SH-SY5Y (cell line): ENCODE measurements around the gene EEA1.

Experiments
- GATA2 ChIP-seq: IDR thresholded peaks from 2 replicates; pipeline ENCODE4 v1.6.1; 2011; ENCODE audit warnings: mild to moderate bottlenecking, low read depth, low read length
- GATA3 ChIP-seq: IDR thresholded peaks from 2 replicates; pipeline ENCODE4 v1.6.1; 2011; ENCODE audit warnings: low read depth, mild to moderate bottlenecking, low read length, moderate library complexity

The EEA1 gene

DNA sequence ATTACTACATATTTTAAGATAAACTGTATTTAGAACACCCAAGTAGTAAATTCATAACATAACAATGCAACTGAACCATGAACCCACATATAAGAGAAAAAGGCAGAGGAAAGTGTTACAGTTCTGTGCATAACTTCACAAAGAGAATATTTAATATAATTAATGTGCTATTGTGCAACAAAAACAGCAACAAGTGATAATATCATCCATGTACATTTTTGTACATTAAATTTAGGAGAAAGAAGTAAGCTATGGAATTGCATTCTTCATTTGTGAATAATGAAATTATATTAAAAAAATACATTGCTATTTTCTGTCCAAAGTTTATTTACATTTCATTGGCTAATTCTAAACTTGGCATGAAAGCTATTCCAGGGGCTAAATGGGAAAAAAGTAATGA lies 153.7 kb downstream of the EEA1 start:
- TF ChIP-seq GATA3 = no peak
- no peak for TF ChIP-seq GATA2

DNA sequence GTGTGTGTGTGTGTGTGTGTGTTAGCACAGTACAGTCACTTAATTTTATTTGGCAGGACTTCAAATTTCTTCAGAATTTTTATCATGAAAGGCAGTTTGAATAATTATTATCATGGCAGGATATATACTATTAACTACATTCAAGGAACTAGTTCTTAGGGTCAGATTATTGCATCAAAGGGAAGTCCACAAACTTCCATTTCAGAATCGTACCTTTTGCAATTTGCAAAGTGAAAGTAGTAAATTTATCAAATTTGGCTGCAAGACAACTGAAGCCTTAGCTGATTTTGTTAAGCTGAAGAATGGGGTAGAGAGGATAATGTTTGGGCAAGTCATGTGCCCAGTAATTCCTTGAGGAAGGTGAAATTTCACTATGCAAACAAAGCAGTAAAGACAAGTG lies 158.1 kb downstream of the EEA1 start:
- TF ChIP-seq GATA2 (no peak), GATA3 (no peak)

DNA sequence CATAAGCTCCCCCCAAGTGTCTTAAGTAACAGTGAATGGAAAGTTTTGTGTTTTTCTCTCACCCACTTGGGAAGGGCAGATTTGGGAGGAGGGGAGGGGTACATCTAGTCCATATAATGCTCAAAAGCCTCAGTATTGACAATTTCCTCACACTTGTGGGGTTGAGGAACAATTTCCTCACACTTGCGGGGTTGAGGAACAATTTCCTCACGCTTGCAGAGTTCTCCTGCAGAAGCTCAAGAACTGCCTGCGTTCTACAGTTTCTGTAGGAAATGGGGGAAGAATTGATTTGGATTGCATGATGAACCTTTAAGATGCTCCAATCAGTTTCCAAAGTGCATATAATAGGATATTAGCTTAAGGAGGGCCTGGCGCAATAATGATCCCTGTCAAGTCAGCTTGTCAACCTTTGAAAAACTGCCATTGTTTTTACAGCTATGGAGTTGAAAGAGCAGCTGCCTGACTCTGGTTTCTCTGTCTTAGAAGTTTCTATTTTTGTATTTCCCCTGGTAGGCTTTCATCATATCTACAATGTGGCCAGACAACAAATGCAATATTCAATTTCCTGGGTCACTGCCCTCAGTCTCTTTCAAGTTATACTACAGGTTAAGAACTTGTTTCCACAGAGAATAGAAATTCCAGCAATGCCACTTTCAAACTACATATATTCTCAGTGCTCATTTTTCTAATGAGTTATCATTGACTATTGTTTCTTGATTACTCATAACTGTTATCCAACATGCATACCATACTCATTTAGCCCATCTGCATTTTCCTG lies 159.8 kb downstream of the EEA1 start:
- TF ChIP-seq GATA3 = no peak
- no peak for TF ChIP-seq GATA2

DNA sequence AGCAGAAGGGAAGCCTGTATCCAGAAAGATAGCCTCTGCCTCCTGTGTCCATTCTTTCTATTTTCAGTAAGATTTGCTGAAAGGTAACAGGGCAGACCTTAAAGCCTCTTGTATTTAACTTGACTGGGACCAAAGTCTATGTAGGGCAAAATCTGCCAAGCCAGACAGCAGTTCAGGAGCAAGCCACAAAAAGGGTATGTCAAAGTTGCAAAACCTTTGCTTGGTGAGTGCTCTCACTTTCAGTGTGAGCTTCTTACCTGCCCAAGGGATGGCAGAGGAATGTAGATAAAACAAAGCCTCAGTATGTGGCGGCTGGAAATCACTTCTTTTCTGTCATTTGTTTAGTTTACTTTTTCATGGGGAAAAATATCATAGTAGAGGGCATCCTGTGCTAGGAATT lies 163.2 kb downstream of the EEA1 start:
- no peak for TF ChIP-seq GATA3
- no peak for TF ChIP-seq GATA2

DNA sequence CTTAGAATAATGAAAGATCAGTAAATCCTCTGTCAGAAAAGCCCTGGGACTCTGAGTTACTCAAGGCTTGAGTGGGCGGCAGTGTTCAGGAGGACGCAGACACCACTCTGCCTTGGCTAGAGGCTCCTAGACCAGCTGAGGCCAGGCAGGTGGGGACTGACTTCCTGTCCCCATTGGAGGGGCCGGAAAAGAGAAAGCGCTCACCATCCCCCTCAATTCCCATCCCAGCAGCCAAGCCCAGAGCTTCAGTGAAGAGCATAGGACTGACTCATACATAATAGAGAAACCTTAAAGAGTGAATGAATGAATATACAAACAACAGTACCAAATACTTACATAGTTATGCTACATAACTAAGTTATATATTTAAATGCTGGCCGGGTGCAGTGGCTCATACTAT lies 164.3 kb downstream of the EEA1 start:
- TF ChIP-seq GATA2 (no peak), GATA3 (no peak)

DNA sequence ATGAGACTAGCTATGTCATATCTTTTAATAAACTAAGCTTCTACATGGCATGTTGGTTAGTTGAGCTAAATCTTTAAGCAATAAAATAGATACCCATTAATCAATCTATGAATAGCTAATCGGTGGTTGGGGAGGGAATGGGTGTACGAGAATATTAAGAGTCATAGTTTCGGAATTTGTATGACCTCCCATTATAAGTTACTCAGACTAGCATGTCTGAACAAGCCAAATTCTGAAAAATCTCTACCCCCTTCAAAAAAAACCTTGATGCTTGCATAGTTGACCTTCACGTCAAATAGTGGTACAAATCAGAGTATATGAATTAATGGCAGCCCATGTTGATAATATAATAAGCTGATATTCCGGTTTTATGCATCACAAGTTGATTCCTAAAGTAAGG lies 166.3 kb downstream of the EEA1 start:
- no peak for TF ChIP-seq GATA3
- no peak for TF ChIP-seq GATA2

DNA sequence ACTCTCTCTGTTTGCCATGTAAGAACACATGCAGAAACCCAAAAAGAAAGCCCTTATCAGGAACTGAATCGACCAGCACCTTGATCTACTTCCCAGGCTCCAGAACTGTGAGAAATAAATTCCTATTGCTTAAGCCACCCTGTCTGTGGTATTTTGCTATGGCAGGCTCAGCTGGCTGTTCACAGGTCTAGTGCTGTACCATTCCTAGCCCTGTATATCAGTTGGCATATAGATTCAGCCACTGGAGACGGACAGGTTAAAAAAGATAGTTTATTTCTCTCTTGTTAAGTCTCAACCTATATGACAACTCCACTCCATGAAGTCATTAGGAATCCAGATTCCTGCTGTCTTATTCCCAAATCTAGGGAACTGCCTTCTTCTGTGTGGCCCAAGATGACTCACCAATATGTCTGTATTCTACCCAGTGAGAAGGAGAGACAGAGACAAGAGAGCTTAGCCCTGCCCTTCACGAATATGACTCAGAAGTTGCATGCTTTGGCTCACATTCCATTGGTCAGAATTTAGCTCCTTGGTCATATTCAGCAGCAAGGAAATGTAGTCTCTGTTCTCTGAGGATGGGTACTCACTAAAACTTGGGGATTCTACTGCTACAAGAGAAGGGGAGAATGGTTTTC lies 169.3 kb downstream of the EEA1 start:
- TF ChIP-seq GATA2 = no peak
- no peak for TF ChIP-seq GATA3

DNA sequence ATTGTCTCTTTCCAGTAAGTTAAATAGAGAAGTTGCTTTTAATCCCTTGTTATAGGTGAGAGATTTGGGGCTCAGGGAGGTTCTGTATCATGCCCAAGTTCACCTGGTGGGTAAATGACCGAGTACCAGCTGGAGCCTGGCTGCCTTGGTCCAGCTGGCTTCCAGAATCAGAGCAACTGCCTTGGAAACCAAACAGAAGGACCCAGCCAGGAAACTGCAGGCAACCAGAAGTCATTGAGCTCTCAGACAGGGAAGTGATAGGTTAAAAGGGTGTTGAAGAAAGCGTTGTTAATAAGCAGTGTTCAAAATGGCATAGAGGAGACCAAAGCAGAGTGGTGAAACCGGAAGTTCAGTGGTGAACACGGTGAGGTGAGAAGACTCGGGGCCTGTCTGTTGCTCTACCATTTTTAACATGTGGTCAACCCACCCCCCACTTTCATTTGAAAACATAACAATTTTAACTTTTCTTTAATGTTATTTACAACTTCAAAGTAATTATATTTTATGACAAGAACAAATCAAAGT lies 171.4 kb downstream of the EEA1 start:
- TF ChIP-seq GATA3 (no peak), GATA2 (no peak)

DNA sequence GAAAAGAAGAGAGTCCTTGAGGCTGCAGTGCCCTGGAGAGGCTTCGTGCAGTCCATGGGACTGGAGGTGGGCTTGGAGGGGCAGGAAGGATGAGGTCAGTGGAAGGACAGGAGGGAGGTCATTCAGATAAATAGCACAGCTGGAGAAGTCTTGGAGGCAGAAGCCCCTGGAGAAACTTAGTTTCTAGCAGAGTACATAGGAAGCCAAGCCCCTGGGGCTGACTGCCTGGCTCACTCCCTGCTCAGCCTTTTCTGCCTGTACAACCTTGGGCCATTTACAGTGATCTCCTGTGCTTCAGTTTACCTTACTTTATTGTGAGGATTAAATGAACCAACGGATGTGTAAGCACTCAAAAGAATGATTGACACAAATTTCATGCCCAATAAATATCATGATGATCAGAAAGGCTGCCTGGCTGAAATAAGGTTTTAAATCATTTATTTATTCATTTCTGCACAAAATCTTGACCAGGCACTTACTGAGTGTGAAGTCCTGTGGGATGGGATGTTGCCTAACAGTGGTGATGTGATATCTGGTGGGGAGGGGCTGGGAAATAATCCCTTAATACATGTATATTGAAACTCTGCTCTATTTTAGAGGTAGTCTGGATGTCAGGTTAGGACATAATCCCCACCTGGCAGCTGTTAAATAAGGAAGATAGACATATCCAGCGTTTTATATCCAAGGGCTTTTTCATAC lies 172.0 kb downstream of the EEA1 start:
- TF ChIP-seq GATA2 (no peak), GATA3 (no peak)

DNA sequence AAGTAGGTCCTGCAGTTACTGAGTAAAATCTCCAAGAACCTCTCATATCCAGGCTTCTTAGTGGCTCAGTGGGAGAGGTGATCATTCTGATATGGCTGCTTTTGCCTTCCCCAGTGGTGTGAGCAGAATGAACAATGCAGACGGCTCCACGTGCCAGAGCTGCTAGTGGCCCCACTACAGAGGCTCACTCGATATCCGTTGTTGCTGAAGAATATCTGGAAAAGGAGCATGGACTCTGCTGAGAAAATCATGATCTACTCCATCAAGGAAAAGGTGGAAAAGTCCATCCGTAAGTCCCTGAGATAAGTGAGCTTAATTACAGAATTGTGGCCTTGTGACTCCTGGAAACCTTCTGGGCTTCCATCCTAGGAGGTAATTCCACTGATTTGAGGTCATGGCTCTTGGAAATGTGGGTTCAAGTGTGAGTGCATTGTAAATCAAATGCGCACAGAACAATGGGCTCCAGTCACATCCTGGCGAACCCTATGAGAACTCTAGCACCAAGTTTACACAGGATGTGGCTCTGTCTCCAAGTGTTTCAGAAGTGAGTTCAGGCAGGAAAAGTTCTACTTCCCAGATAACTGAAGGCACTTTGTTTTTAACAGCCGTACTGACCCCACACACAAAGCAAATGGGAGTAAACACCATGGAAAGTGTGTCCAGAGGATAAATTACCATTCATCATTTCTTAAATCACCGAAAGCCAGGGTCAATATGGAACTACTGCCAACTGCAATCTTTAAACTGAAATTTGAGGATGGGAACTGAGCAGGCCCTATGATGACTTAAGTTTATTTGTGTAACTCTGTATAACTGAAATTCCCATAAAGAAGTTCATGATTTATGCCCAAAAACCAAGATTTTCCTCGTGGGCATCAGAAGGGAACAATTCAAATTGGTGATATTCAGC lies 174.9 kb downstream of the EEA1 start:
- TF ChIP-seq GATA2 (no peak), GATA3 (no peak)

DNA sequence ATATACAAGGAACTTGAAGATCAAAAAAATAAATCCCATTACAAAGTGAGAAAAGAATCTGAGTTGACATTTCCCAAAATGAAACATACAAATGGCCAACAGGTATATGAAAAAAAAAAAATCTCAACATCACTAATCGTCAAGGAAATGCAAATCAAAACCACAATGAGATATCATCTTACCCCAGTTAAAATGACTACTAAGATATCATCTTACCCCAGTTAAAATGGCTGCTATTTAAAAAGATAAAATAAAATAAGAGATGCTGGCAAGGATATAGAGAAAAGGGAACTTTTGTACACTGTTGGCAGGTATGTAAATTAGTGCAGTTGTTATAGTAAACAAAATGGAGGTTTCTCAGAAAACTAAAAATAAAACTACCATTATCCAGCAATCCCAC lies 181.9 kb downstream of the EEA1 start:
- TF ChIP-seq GATA2 = no peak
- TF ChIP-seq GATA3 = no peak

DNA sequence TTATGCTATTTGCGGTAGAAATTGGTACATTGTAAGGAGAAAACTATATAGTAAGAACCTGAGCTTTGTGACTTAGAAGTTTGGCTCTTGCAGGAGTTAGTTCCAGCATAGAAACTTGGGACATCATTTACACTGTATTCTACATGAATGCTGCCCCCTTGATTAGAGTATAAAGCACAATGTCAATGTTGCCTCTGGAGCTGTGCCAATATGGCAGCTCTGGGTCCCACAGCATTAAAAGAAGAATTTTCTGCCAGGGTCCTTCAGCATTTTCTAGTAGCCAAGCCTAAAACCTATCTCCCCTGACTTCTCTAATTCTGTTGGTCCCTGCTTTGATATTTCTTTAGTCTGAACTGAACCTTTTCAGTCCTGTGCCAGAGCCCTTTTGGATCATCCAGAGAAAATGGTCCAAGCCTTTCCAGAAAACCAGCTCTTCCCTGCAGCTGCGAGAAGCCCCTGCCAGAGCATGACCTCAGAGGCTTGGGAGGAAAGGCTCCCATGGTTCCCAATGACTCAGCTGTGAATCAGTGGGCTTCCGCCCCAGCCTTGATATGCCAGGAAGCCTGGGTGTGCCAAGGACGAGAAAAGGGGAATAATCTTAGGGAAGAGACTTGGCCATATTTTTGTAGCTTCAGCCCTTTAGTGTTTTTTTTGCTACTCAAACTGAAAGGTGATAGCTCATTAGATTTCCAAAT lies 183.1 kb downstream of the EEA1 start:
- no peak for TF ChIP-seq GATA2

DNA sequence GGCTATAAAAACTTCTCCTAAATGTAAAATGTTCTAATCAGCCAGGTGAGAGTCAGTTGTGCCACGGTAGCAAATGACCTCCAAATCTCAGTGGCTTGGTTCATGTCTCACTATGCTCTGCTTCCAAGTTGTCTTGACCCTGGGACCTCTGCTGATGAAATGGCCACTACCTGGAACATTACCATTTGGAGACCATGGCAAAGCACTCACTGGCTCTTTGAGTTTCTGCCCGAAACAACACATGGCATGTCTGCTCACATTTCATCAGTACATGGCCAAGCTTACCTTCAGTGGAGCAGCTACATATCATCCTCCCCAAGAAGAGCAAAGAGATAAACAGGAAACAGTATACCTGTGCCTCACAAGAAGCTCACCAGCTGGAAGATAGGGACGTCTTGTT lies 186.1 kb downstream of the EEA1 start:
- TF ChIP-seq GATA2 (no peak), GATA3 (no peak)
